A549 (cell line): ENCODE measurements around the gene HAPLN2.

ENCODE experiments used
- BHLHE40 ChIP-seq: IDR thresholded peaks from 2 replicates; pipeline ENCODE4 v1.6.1; 2012; ENCODE audit warnings: low read depth, low read length, inconsistent platforms
- CHD2 ChIP-seq: fragments of 150-350 bp; IDR thresholded peaks from 2 replicates; pipeline ENCODE4 v1.6.1; 2014; ENCODE audit warnings: low read length; ENCODE audit not compliant: partially characterized antibody
- EP300 ChIP-seq, 2 experiments: fragments of >200 bp; sonication (Bioruptor Twin); formaldehyde crosslinking; IDR thresholded peaks; 2 replicates in 1 of 2; 3 replicates in 1 of 2; pipeline ENCODE4 v1.6.1; 2016 to 2017
- HMGXB4 ChIP-seq: fragments of 250-450 bp; sonication (Bioruptor Pico); IDR thresholded peaks from 2 replicates; pipeline ENCODE4 v1.5.0; 2021; ENCODE audit warnings: mild to moderate bottlenecking, moderate library complexity, borderline replicate concordance
- JUN ChIP-seq, 2 experiments: fragments of >200 bp; sonication (Bioruptor Twin); formaldehyde crosslinking; IDR thresholded peaks; 2 replicates in 1 of 2; 3 replicates in 1 of 2; pipeline ENCODE4 v1.6.1; 2016 to 2017
- POLR2A ChIP-seq: IDR thresholded peaks from 2 replicates; pipeline ENCODE4 v1.6.1; 2012; ENCODE audit warnings: mild to moderate bottlenecking, low read length
- RAD21 ChIP-seq, 2 experiments: fragments of >200 bp in 1 of 2; sonication (Bioruptor Twin) in 1 of 2; formaldehyde crosslinking in 1 of 2; IDR thresholded peaks in 1 of 2; conservative IDR thresholded peaks in 1 of 2; 2 replicates in 1 of 2; 3 replicates in 1 of 2; pipeline ENCODE4 v1.6.1; 2012 to 2018; ENCODE audit warnings: inconsistent platforms in 1 of 2
- REST ChIP-seq: fragments of 200-600 bp; sonication (generic); IDR thresholded peaks from 2 replicates; pipeline ENCODE4 v1.6.1; 2016; ENCODE audit warnings: antibody characterized with exemption, mild to moderate bottlenecking, moderate library complexity
- TF ChIP-seq, protein P1 (sequence below): fragments of >200 bp; sonication (Bioruptor Twin); formaldehyde crosslinking; IDR thresholded peaks from 3 replicates; pipeline ENCODE4 v1.5.1; 2016
- TF ChIP-seq, protein P2 (sequence below): fragments of 450-650 bp; IDR thresholded peaks from 2 replicates; pipeline ENCODE4 v1.6.1; 2014; ENCODE audit warnings: antibody characterized with exemption

- no peak for TF ChIP-seq EP300 (IDR thresholded peaks at IDR 0.05)
- TF ChIP-seq, protein P1, sequence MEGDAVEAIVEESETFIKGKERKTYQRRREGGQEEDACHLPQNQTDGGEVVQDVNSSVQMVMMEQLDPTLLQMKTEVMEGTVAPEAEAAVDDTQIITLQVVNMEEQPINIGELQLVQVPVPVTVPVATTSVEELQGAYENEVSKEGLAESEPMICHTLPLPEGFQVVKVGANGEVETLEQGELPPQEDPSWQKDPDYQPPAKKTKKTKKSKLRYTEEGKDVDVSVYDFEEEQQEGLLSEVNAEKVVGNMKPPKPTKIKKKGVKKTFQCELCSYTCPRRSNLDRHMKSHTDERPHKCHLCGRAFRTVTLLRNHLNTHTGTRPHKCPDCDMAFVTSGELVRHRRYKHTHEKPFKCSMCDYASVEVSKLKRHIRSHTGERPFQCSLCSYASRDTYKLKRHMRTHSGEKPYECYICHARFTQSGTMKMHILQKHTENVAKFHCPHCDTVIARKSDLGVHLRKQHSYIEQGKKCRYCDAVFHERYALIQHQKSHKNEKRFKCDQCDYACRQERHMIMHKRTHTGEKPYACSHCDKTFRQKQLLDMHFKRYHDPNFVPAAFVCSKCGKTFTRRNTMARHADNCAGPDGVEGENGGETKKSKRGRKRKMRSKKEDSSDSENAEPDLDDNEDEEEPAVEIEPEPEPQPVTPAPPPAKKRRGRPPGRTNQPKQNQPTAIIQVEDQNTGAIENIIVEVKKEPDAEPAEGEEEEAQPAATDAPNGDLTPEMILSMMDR: no peak
- no peak for TF ChIP-seq RAD21 (conservative IDR thresholded peaks at IDR 0.05 in 1 of 2, IDR thresholded peaks at IDR 0.05 in 1 of 2)
- TF ChIP-seq POLR2A: no peak
- no peak for TF ChIP-seq CHD2
- no peak for TF ChIP-seq HMGXB4 (CRISPR knock-in tag)
- no peak for TF ChIP-seq REST
- TF ChIP-seq, protein P2, sequence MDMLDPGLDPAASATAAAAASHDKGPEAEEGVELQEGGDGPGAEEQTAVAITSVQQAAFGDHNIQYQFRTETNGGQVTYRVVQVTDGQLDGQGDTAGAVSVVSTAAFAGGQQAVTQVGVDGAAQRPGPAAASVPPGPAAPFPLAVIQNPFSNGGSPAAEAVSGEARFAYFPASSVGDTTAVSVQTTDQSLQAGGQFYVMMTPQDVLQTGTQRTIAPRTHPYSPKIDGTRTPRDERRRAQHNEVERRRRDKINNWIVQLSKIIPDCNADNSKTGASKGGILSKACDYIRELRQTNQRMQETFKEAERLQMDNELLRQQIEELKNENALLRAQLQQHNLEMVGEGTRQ: no peak
- no peak for TF ChIP-seq BHLHE40
- peak in 1 of 2 experiments; percentile 15; a peak in 1 of 5 replicates for TF ChIP-seq JUN (IDR thresholded peaks at IDR 0.05)
Measured at GRCh38 chr1:156594190-156594589, 25.0 kb upstream of the HAPLN2 start.
